C4-2B (cell line): Measurements from ENCODE around the gene SLC25A31.

ENCODE experiments used
- ZFX ChIP-seq: fragments of 450-650 bp; IDR thresholded peaks from 2 replicates; pipeline ENCODE4 v1.6.1; 2017
- TF ChIP-seq, protein P1 (sequence below): fragments of 450-650 bp; conservative IDR thresholded peaks from 2 replicates; pipeline ENCODE4 v1.5.1; 2017; ENCODE audit warnings: mild to moderate bottlenecking

DNA sequence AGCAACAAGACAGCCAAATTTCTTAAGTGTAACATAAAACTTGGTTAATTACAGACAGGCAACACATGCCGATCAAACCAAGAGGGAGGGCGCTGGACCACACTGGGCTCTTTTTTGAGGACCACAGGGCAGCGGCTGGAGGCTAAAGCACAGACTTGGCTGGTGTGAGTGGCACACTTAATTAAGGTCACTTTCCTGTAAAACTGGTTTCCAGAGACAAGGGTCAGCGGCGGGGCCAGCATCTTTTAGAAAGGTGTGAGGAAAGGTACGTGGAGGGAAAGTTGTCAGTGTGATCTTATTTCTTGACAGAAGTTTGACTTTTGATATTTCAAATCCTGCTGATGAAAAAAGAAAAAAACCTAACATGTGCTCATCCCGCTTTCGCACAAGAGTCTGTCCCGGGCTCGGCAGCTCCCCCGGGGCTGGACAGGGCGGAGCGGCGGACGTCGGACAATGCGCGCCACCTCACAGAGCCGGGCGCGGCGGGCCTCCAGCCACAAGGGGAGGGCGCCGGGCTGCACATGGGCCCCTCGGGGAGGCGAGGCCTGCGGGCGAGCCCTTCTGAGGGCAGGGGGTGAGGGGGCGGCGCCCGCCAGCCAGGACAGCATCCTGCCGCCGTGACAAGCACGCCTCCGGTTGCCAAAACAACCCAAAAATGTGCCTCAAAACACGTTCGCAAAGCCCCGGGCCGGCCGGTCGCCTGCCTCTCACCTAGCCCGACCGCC is 51.3 kb downstream of the SLC25A31 start:
- TF ChIP-seq, protein P1, sequence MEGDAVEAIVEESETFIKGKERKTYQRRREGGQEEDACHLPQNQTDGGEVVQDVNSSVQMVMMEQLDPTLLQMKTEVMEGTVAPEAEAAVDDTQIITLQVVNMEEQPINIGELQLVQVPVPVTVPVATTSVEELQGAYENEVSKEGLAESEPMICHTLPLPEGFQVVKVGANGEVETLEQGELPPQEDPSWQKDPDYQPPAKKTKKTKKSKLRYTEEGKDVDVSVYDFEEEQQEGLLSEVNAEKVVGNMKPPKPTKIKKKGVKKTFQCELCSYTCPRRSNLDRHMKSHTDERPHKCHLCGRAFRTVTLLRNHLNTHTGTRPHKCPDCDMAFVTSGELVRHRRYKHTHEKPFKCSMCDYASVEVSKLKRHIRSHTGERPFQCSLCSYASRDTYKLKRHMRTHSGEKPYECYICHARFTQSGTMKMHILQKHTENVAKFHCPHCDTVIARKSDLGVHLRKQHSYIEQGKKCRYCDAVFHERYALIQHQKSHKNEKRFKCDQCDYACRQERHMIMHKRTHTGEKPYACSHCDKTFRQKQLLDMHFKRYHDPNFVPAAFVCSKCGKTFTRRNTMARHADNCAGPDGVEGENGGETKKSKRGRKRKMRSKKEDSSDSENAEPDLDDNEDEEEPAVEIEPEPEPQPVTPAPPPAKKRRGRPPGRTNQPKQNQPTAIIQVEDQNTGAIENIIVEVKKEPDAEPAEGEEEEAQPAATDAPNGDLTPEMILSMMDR = no peak
- TF ChIP-seq ZFX = peak; percentile 37
